Measurements from ENCODE around the gene NCL.

- TF ChIP-seq, protein P1, sequence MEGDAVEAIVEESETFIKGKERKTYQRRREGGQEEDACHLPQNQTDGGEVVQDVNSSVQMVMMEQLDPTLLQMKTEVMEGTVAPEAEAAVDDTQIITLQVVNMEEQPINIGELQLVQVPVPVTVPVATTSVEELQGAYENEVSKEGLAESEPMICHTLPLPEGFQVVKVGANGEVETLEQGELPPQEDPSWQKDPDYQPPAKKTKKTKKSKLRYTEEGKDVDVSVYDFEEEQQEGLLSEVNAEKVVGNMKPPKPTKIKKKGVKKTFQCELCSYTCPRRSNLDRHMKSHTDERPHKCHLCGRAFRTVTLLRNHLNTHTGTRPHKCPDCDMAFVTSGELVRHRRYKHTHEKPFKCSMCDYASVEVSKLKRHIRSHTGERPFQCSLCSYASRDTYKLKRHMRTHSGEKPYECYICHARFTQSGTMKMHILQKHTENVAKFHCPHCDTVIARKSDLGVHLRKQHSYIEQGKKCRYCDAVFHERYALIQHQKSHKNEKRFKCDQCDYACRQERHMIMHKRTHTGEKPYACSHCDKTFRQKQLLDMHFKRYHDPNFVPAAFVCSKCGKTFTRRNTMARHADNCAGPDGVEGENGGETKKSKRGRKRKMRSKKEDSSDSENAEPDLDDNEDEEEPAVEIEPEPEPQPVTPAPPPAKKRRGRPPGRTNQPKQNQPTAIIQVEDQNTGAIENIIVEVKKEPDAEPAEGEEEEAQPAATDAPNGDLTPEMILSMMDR (IDR thresholded peaks at IDR 0.05) = no peak
- no peak for TF ChIP-seq EZH2 (IDR thresholded peaks at IDR 0.05)
These were observed 13.7 kb downstream of the NCL start for GRCh38 chr2:231450548-231450989.

Data from neural progenitor cell (in vitro differentiated cells).